Dedifferentiated amniotic fluid mesenchymal stem cell (primary cell): Measurements from ENCODE around the gene HERC2.
"Not testable (repeated sequence)": the region's sequence is repeated elsewhere in the genome, so short reads cannot be mapped to it uniquely, and the experiment has no call there.

Source experiments
- DNase-seq: peaks from one replicate; pipeline ENCODE4 v3.0.0-alpha.2; 2016; ENCODE audit errors: extremely low spot score

The HERC2 gene

GRCh38 chr15:28131400-28131799 lies 190.6 kb downstream of the HERC2 start:
- no peak for DNase-seq

GRCh38 chr15:28130651-28131050 lies 191.3 kb downstream of the HERC2 start:
- DNase-seq = no peak

GRCh38 chr15:28129231-28129848 lies 192.6 kb downstream of the HERC2 start:
- no peak for DNase-seq

- no peak for DNase-seq
Measured at GRCh38 chr15:28128031-28128430, 193.9 kb downstream of the HERC2 start.

GRCh38 chr15:28127036-28127435 lies 194.9 kb downstream of the HERC2 start:
- no peak for DNase-seq

GRCh38 chr15:28125673-28126651 lies 196.0 kb downstream of the HERC2 start:
- peak; percentile 39 for DNase-seq

- no peak for DNase-seq
Measured at GRCh38 chr15:28124841-28125240, 197.1 kb downstream of the HERC2 start.

GRCh38 chr15:28123408-28124023 lies 198.5 kb downstream of the HERC2 start:
- peak; percentile 38 for DNase-seq

GRCh38 chr15:28122038-28122949 lies 199.7 kb downstream of the HERC2 start:
- DNase-seq = no peak

GRCh38 chr15:28121577-28121976 lies 200.4 kb downstream of the HERC2 start:
- not testable (repeated sequence) for DNase-seq

- DNase-seq = no peak
Measured at GRCh38 chr15:28120359-28120640, 201.7 kb downstream of the HERC2 start.

- no peak for DNase-seq
Measured at GRCh38 chr15:28118531-28118930, 203.4 kb downstream of the HERC2 start.

GRCh38 chr15:28118083-28118482 lies 203.9 kb downstream of the HERC2 start:
- DNase-seq = no peak

GRCh38 chr15:28117432-28117990 lies 204.5 kb downstream of the HERC2 start:
- no peak for DNase-seq

- DNase-seq = no peak
Measured at GRCh38 chr15:28116521-28117431, 205.2 kb downstream of the HERC2 start.

GRCh38 chr15:28115871-28116270 lies 206.1 kb downstream of the HERC2 start:
- DNase-seq = no peak

- DNase-seq = no peak
Measured at GRCh38 chr15:28114721-28115622, 207.0 kb downstream of the HERC2 start.

GRCh38 chr15:28114114-28114455 lies 207.9 kb downstream of the HERC2 start:
- no peak for DNase-seq

GRCh38 chr15:28113394-28114113 lies 208.4 kb downstream of the HERC2 start:
- DNase-seq = no peak
